Activated CD8-positive, alpha-beta T cell treated with anti-CD3 and anti-CD28 coated beads for 36 hours (primary cell): ENCODE results near the gene P4HB. TPM values are rescaled to one million over a fixed set of nuclear protein-coding genes. Genes with fewer than 3 reads are reported as not detected.

Source experiments
- ATAC-seq: fragments of 200-7000 bp; cut with Tn5 transposase; one replicate; pipeline ENCODE4 v1.10.0; 2021; ENCODE audit warnings: mild to moderate bottlenecking, moderate library complexity
- CTCF ChIA-PET: fragments of 350-600 bp; sonication (Branson Sonifier 250); formaldehyde crosslinking; loops from one replicate; lab custom pipeline; 2021; ENCODE audit warnings: antibody characterized with exemption; lab: Charles Lee
- POLR2A ChIA-PET: fragments of 350-600 bp; sonication (Branson Sonifier 250); formaldehyde crosslinking; loops from one replicate; lab custom pipeline; 2021; ENCODE audit warnings: antibody characterized with exemption; lab: Charles Lee
- DNase-seq: peaks from one replicate; pipeline ENCODE4 v3.0.0-alpha.2; 2020
- H3K27ac Mint-ChIP-seq: one replicate; pipeline ENCODE4 v1.8.0; 2021; ENCODE audit warnings: mild to moderate bottlenecking, mixed read lengths
- H3K27me3 Mint-ChIP-seq: one replicate; pipeline ENCODE4 v1.8.0; 2021; ENCODE audit warnings: mixed read lengths
- H3K36me3 Mint-ChIP-seq: one replicate; pipeline ENCODE4 v1.8.0; 2021; ENCODE audit warnings: low read depth, mixed read lengths
- H3K4me1 Mint-ChIP-seq: one replicate; pipeline ENCODE4 v1.8.0; 2021; ENCODE audit warnings: low read depth, mixed read lengths
- H3K4me3 Mint-ChIP-seq: one replicate; pipeline ENCODE4 v1.8.0; 2021; ENCODE audit warnings: mild to moderate bottlenecking, moderate library complexity, mixed read lengths
- H3K9me3 Mint-ChIP-seq: one replicate; pipeline ENCODE4 v1.8.0; 2021; ENCODE audit warnings: mixed read lengths
- intact Hi-C: fragments of 100-400 bp; cut with micrococcal nuclease; formaldehyde crosslinking; loops from one replicate; pipeline ENCODE4 v1.10.0; 2022
- total RNA-seq, 2 experiments: library from RNA; stranded (reverse); gene quantifications; one replicate each; pipeline ENCODE4 v1.2.3, GENCODE V29; 2021
- TF ChIP-seq, protein P1 (sequence below): fragments of 200-600 bp; IDR thresholded peaks from one replicate; pipeline ENCODE4 v1.8.0; 2022; ENCODE audit warnings: antibody characterized with exemption, mild to moderate bottlenecking

Gene P4HB
- total RNA-seq, 2 experiments from 2014 or later = 408 to 434 TPM

DNA sequence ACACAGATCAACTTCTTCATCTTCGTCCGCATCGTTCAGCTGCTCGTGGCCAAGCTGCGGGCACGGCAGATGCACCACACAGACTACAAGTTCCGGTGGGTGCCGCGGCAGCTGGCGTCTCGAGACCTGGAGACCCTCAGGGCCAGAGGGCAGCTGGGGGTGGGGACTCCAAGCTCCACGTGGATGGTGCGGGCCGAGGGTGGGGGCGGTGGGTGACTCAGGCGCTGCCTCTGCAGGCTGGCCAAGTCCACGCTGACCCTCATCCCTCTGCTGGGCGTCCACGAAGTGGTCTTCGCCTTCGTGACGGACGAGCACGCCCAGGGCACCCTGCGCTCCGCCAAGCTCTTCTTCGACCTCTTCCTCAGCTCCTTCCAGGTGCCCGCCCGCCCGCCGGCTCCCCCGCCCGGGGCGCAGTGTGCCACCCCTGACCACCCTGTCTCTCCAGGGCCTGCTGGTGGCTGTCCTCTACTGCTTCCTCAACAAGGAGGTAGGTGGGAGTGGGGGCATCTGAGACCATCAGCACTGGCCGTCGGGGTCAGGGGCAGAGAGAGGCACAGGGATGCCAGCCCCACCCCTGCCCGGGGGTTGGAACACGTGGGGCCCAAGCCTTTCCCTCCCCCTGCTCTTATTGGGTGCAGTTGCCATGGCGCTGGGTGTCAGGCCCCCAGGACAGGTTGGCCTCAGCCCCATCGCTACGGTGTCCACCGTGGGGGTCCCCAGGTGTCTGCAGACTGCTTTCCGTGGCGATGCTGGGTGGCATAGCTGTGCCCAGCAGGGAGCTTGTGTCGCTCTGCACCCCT is 47.6 kb downstream of the P4HB start:
- Mint-ChIP-seq H3K27ac (no peak overlapping the region), H3K36me3 (no peaks in the 10 kb centered on the region), H3K4me1 (no peaks in the 10 kb centered on the region), H3K9me3 (no peaks in the 10 kb centered on the region), H3K4me3 (no peak overlapping the region), H3K27me3 (peaks cover 16% of the 10 kb centered on the region)
- POLR2A ChIA-PET = interaction anchor here (0.5 kb wide), 1 partner anchor 174 kb away, joined by 4 read pairs; no protein-coding TSS in a partner anchor
- CTCF ChIA-PET = no interaction called here
- intact Hi-C loops = no loop called here
- no peak for DNase-seq
- TF ChIP-seq, protein P1, sequence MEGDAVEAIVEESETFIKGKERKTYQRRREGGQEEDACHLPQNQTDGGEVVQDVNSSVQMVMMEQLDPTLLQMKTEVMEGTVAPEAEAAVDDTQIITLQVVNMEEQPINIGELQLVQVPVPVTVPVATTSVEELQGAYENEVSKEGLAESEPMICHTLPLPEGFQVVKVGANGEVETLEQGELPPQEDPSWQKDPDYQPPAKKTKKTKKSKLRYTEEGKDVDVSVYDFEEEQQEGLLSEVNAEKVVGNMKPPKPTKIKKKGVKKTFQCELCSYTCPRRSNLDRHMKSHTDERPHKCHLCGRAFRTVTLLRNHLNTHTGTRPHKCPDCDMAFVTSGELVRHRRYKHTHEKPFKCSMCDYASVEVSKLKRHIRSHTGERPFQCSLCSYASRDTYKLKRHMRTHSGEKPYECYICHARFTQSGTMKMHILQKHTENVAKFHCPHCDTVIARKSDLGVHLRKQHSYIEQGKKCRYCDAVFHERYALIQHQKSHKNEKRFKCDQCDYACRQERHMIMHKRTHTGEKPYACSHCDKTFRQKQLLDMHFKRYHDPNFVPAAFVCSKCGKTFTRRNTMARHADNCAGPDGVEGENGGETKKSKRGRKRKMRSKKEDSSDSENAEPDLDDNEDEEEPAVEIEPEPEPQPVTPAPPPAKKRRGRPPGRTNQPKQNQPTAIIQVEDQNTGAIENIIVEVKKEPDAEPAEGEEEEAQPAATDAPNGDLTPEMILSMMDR = no peak
- no peak for ATAC-seq

DNA sequence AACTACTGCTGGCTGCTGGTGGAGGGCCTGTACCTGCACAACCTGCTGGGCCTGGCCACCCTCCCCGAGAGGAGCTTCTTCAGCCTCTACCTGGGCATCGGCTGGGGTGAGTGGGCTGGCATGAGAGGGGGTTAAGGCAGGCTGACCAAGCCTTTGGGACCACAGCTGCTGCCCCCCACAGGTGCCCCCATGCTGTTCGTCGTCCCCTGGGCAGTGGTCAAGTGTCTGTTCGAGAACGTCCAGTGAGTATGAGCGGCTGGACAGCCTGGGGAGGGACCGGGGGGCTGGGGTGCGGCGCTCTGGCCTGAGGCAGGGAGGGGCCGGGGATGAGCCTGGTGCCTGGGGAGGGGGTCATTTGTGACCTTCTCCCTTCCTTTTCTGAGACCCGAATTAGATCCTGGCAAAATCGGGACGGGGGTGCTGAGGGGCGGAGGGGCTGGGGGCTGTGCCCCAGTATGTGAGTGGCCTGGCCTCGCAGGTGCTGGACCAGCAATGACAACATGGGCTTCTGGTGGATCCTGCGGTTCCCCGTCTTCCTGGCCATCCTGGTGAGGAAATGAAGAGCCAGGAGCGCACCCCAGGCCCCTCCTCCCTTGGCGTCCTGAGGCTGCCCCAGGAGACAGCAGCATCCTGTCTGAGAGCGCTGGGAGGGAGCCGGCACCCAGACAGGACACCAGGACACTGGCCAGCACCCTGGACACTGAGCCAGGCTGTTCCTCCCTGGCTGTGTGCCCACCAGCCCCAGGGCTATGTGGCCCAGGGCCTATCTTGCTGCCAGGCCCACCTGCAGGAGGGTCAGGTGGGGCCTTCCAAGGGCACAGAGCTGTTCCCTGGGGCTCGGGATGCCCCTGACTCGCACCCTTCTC is 48.4 kb downstream of the P4HB start:
- Mint-ChIP-seq H3K36me3 (no peaks in the 10 kb centered on the region), H3K4me1 (no peaks in the 10 kb centered on the region), H3K9me3 (no peaks in the 10 kb centered on the region), H3K27ac (no peak overlapping the region), H3K27me3 (peaks cover 13% of the 10 kb centered on the region), H3K4me3 (no peak overlapping the region)
- ChIA-PET CTCF (no interaction called here), POLR2A (interaction anchor here (0.5 to 0.6 kb wide), 2 partner anchors 108 to 173 kb away, joined by 3 to 4 read pairs; partner anchors contain the start of gene MRPL12)
- intact Hi-C loops = no loop called here
- DNase-seq (no peak), ATAC-seq (no peak)
- TF ChIP-seq, protein P1 = no peak

DNA sequence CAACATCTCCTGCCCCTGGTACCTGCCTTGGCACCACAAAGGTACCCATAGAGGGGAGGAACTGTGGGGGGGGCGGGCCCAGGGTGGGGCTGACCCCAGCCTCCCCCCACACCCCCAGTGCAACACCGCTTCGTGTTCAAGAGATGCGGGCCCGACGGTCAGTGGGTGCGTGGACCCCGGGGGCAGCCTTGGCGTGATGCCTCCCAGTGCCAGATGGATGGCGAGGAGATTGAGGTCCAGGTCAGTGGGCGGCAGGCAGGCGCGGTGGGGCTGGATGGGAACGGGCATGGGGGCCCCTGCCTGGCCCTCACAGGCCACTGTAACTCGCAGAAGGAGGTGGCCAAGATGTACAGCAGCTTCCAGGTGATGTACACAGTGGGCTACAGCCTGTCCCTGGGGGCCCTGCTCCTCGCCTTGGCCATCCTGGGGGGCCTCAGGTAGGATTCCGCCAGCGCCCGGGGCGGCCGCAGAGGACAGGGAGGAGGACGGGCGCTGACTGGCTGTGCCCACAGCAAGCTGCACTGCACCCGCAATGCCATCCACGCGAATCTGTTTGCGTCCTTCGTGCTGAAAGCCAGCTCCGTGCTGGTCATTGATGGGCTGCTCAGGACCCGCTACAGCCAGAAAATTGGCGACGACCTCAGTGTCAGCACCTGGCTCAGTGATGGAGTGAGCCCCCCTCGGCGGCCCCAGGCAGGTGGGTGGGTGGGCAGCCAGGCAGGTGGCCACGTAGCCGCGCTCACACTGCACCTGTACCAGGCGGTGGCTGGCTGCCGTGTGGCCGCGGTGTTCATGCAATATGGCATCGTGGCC is 49.2 kb downstream of the P4HB start:
- peaks cover 11% of the 10 kb centered on the region for H3K27me3 Mint-ChIP-seq
- no peak overlapping the region for H3K27ac Mint-ChIP-seq
- no peaks in the 10 kb centered on the region for H3K36me3 Mint-ChIP-seq
- DNase-seq (no peak), ATAC-seq (no peak)
- intact Hi-C loops = no loop called here
- H3K4me3 Mint-ChIP-seq = no peak overlapping the region
- no peaks in the 10 kb centered on the region for H3K4me1 Mint-ChIP-seq
- CTCF ChIA-PET = no interaction called here
- H3K9me3 Mint-ChIP-seq = no peaks in the 10 kb centered on the region
- TF ChIP-seq, protein P1 = no peak
- POLR2A ChIA-PET = interaction anchor here (0.6 kb wide), 1 partner anchor 108 kb away, joined by 3 read pairs; the partner anchor contains the start of gene MRPL12

DNA sequence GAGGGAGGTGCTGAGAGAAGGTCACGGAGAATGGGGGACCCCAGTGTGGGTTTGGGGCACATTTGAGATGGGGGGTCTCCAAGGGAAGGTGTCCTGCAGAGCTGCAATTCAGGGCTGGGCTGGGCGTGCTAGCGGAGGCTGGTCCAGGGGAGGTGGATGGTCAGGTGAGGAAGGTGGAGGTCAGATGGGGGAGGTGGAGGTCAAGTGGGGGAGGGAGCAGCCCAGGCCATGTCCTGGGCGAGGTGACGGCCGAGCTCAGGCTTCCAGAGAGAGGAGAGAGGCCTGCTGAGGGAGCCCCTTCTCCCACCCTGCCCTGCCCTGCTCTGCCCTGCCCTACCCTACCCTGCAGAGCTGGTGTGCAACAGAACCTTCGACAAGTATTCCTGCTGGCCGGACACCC is 49.9 kb downstream of the P4HB start:
- TF ChIP-seq, protein P1 = no peak
- ChIA-PET CTCF (no interaction called here), POLR2A (no interaction called here)
- DNase-seq (no peak), ATAC-seq (no peak)
- Mint-ChIP-seq H3K9me3 (no peaks in the 10 kb centered on the region), H3K27me3 (peaks cover 11% of the 10 kb centered on the region), H3K4me1 (no peaks in the 10 kb centered on the region), H3K4me3 (no peak overlapping the region), H3K36me3 (no peaks in the 10 kb centered on the region), H3K27ac (no peak overlapping the region)
- intact Hi-C loops = no loop called here
